Smooth muscle cell of the brain vasculature (primary cell): Measurements from ENCODE around the gene OR52B2.
"Not testable (repeated sequence)": the region's sequence is repeated elsewhere in the genome, so short reads cannot be mapped to it uniquely, and the experiment has no call there.

Experiments used
- DNase-seq: peaks from one replicate; pipeline ENCODE4 v3.0.0-alpha.2; 2012; ENCODE audit warnings: low read depth, low spot score

Gene OR52B2

DNA sequence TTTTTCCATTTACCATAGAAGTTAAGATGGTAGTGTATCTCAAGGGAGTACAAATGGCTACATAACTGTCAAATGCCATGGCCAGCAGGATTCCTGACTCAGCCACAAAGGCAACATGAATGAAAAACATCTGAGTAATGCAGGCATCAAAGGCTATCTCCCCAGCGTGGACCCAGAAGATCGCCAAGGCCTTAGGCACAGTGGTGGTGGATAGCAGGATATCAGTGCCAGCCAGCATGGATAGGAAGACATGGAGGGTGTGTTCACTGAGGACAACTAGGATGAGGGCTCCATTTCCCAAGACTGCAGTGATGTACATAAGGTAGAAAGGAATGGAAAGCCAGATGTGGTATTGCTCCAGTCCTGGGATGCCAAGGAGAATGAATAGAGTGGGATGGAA, 18.0 kb downstream of the OR52B2 start:
- no peak for DNase-seq

GRCh38 chr11:6151117-6151516, 19.0 kb downstream of the OR52B2 start:
- DNase-seq: no peak

DNA sequence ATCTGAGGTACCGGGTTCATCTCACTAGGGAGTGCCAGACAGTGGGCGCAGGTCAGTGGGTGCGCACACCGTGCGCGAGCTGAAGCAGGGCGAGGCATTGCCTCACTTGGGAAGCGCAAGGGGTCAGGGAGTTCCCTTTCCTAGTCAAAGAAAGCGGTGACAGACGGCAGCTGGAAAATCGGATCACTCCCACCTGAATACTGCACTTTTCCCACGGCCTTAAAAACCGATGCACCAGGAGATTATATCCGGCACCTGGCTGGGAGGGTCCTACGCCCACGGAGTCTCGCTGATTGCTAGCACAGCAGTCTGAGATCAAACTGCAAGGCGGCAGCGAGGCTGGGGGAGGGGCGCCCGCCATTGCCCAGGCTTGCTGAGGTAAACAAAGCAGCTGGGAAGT, 26.4 kb downstream of the OR52B2 start:
- not testable (repeated sequence) for DNase-seq

- no peak for DNase-seq
These were observed 27.2 kb downstream of the OR52B2 start for GRCh38 chr11:6142936-6143335.

GRCh38 chr11:6135936-6136335, 34.2 kb downstream of the OR52B2 start:
- not testable (repeated sequence) for DNase-seq

DNA sequence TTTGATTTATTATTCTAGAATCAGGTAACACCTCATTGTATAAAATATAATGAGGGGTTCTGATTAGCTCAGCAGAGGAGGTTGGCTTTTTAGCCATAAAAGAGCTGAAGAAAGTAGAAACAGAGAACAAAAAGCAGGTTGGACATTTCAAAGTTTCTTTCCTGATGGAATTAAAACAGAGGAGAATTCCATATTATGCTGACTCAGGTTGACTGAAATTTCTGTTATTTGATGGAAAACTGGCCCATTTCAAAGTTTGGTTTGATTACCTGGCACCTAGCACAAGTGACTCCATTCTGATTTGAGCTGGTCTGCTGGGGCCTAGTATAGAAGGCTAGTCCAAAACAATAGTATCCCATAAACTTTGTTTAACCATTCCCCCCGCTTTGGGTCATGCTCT, 37.7 kb downstream of the OR52B2 start:
- no peak for DNase-seq

DNA sequence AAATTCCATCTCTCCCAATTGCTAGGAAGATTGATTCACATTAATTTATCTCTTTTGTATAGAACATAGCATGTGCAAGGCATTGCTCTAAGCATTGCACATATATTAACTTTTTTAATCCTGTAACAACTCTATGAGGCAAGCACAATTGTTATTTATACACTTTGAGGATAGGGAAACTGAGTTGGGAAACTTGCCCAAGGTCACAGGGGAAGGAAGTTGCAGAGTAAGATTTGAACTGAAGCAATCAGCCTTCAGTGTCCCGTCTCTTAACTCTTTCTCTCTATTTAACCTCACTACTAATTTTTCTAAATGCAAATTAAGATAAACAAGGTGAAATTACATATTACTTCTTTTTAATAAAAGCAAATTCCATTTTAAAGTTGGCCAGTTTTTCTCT, 40.5 kb downstream of the OR52B2 start:
- no peak for DNase-seq

- DNase-seq: no peak
These were observed 41.1 kb downstream of the OR52B2 start for GRCh38 chr11:6129011-6129410.

GRCh38 chr11:6127881-6128280, 42.2 kb downstream of the OR52B2 start:
- DNase-seq: no peak

- DNase-seq: no peak
These were observed 45.9 kb downstream of the OR52B2 start for GRCh38 chr11:6124245-6124644.
